ENCODE data around the gene EXOSC7.

DNA sequence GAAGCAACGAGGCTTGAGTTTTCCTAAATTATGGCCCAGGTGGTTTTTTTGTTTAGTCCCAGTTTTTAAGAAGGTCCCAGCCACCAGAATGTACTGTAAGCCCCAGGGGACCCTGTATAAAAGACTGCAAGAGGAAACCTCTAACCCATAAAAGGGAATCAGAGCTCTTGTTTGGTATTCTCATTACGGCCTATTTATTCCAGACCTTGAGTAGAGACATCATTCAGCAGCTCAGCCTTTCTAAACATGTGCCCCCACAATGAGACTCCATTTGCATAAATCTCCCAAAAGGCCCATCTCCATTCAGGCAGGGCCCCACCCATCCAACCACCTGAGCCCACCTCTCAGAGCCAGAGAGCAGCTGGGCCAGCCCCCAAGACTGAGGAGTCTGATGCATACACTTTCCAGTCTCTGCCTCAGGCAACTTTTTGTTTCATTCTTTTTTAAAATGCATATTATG lies 25.7 kb upstream of the EXOSC7 start:
- no peak for TF ChIP-seq MXI1 (IDR thresholded peaks at IDR 0.05; ENCODE audit: low read depth, low read length)
- TF ChIP-seq, protein P1, sequence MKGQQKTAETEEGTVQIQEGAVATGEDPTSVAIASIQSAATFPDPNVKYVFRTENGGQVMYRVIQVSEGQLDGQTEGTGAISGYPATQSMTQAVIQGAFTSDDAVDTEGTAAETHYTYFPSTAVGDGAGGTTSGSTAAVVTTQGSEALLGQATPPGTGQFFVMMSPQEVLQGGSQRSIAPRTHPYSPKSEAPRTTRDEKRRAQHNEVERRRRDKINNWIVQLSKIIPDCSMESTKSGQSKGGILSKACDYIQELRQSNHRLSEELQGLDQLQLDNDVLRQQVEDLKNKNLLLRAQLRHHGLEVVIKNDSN (IDR thresholded peaks at IDR 0.05; ENCODE audit: borderline replicate concordance, low read depth), result no peak
- TF ChIP-seq RAD21 (IDR thresholded peaks at IDR 0.05; ENCODE audit: low read length), result no peak
- TF ChIP-seq, protein P2, sequence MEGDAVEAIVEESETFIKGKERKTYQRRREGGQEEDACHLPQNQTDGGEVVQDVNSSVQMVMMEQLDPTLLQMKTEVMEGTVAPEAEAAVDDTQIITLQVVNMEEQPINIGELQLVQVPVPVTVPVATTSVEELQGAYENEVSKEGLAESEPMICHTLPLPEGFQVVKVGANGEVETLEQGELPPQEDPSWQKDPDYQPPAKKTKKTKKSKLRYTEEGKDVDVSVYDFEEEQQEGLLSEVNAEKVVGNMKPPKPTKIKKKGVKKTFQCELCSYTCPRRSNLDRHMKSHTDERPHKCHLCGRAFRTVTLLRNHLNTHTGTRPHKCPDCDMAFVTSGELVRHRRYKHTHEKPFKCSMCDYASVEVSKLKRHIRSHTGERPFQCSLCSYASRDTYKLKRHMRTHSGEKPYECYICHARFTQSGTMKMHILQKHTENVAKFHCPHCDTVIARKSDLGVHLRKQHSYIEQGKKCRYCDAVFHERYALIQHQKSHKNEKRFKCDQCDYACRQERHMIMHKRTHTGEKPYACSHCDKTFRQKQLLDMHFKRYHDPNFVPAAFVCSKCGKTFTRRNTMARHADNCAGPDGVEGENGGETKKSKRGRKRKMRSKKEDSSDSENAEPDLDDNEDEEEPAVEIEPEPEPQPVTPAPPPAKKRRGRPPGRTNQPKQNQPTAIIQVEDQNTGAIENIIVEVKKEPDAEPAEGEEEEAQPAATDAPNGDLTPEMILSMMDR (IDR thresholded peaks at IDR 0.05), result no peak
